ENCODE measurements around the gene COBLL1. TPM values are rescaled to one million over a fixed set of nuclear protein-coding genes. Genes with fewer than 3 reads are reported as not detected.
A peak's percentile ranks its signal among the peaks of the same experiment; 100 is the strongest.

Gene COBLL1
- total RNA-seq, 1 donor from 2014 or later: 1.0 TPM

DNA sequence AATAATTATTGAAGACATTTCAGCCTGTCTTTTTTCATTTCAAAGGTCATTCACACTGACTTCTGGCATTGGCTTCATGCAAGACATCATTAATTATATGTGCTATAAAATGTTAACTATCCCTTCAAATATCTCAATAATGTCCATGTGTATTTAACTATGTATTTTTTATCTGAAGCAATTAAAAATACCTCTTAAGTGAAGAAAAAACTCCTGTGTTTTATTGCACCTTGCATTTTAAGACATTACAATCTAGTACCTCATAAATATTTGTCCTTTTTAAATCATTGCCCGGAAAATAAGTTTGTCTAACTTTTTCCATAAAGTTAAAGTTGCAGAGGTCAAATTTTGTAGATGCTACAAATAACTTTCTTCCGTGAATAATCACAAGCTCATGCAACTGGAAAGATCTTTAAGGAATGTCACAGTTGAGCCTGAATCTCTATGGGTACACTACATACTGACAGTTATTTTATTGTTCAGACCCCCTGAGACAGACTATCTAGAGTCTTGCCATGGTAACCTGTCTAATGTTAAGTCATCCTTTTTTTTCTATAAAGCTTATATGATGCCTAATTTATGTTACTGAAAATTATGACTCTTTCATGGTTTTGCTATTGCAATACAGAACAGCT lies 38.4 kb upstream of the COBLL1 start:
- H3K27me3 ChIP-seq: no peaks in the 10 kb centered on the region
- no peaks in the 10 kb centered on the region for H3K79me2 ChIP-seq (ENCODE audit: low read depth)
- no peak for DNase-seq (ENCODE audit: low spot score)
- H3F3A ChIP-seq (ENCODE audit: low read depth): no peaks in the 10 kb centered on the region
- no peak overlapping the region for H3K27ac ChIP-seq
- no peak for TF ChIP-seq EZH2phosphoT487 (IDR thresholded peaks at IDR 0.05)
- no peak for TF ChIP-seq CTCF (IDR thresholded peaks at IDR 0.05)
- no peak for TF ChIP-seq EZH2 (IDR thresholded peaks at IDR 0.05)
- no peaks in the 10 kb centered on the region for H3K27me3 Mint-ChIP-seq (ENCODE audit: insufficient read depth, low read depth)
- peak overlapping the region; percentile 50 for H3K27ac Mint-ChIP-seq
- H3K9ac ChIP-seq: no peak overlapping the region
- H2AFZ ChIP-seq (replicated peaks): no peak overlapping the region
- H3K4me3 Mint-ChIP-seq: no peak overlapping the region
- no peaks in the 10 kb centered on the region for H3K9me3 ChIP-seq (ENCODE audit: low read depth)
- H3K4me2 ChIP-seq: no peak overlapping the region
- H3K4me1 ChIP-seq: peaks cover 12% of the 10 kb centered on the region
- peaks cover 14% of the 10 kb centered on the region for H3K4me1 Mint-ChIP-seq
- no peaks in the 10 kb centered on the region for H3K36me3 ChIP-seq
- no peak overlapping the region for H3K4me3 ChIP-seq
- H3K36me3 Mint-ChIP-seq: no peaks in the 10 kb centered on the region
- H4K20me1 ChIP-seq (ENCODE audit: low read depth): no peaks in the 10 kb centered on the region
- no peaks in the 10 kb centered on the region for H3K9me3 Mint-ChIP-seq

DNA sequence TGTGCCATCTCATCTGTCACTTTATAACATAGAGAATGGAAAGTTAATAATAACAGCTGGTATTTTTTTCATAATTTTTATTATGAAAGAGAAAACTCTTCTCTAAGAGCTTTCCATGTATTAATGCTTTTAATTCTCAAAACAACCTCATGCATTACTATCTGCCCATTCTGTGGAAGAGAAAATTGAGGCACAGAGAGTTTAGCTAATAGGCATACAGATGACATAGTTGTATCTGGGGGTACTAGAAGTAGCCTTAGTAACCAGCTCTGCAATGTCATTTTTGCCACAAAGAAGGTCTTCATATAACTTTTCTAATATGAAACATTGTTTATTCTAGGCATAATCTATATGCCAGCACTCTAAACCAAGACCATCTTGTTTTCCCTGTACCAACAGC lies 36.3 kb upstream of the COBLL1 start:
- Mint-ChIP-seq H3K27me3 (ENCODE audit: insufficient read depth, low read depth) (no peaks in the 10 kb centered on the region), H3K4me1 (peaks cover 14% of the 10 kb centered on the region), H3K27ac (no peak overlapping the region), H3K9me3 (no peaks in the 10 kb centered on the region), H3K4me3 (no peak overlapping the region), H3K36me3 (no peaks in the 10 kb centered on the region)
- no peaks in the 10 kb centered on the region for H4K20me1 ChIP-seq (ENCODE audit: low read depth)
- H2AFZ ChIP-seq (replicated peaks): no peak overlapping the region
- no peaks in the 10 kb centered on the region for H3K79me2 ChIP-seq (ENCODE audit: low read depth)
- no peaks in the 10 kb centered on the region for H3K27me3 ChIP-seq
- no peaks in the 10 kb centered on the region for H3K9me3 ChIP-seq (ENCODE audit: low read depth)
- no peak for TF ChIP-seq CTCF (IDR thresholded peaks at IDR 0.05)
- TF ChIP-seq EZH2phosphoT487 (IDR thresholded peaks at IDR 0.05): no peak
- TF ChIP-seq EZH2 (IDR thresholded peaks at IDR 0.05): no peak
- no peak overlapping the region for H3K27ac ChIP-seq
- no peak overlapping the region for H3K4me2 ChIP-seq
- no peaks in the 10 kb centered on the region for H3F3A ChIP-seq (ENCODE audit: low read depth)
- peaks cover 12% of the 10 kb centered on the region for H3K4me1 ChIP-seq
- H3K9ac ChIP-seq: no peak overlapping the region
- H3K4me3 ChIP-seq: no peak overlapping the region
- H3K36me3 ChIP-seq: no peaks in the 10 kb centered on the region
- no peak for DNase-seq (ENCODE audit: low spot score)

- Mint-ChIP-seq H3K36me3 (no peaks in the 10 kb centered on the region), H3K27ac (no peak overlapping the region), H3K4me1 (peaks cover 14% of the 10 kb centered on the region), H3K4me3 (no peak overlapping the region), H3K27me3 (ENCODE audit: insufficient read depth, low read depth) (no peaks in the 10 kb centered on the region), H3K9me3 (no peaks in the 10 kb centered on the region)
- Histone ChIP-seq H3K4me1 (peaks cover 12% of the 10 kb centered on the region), H3K36me3 (no peaks in the 10 kb centered on the region), H3K4me2 (no peak overlapping the region), H3K9ac (no peak overlapping the region), H3K27me3 (no peaks in the 10 kb centered on the region), H3K4me3 (no peak overlapping the region), H3K79me2 (ENCODE audit: low read depth) (no peaks in the 10 kb centered on the region), H2AFZ (replicated peaks) (no peak overlapping the region), H3K9me3 (ENCODE audit: low read depth) (no peaks in the 10 kb centered on the region), H3F3A (ENCODE audit: low read depth) (no peaks in the 10 kb centered on the region), H3K27ac (no peak overlapping the region), H4K20me1 (ENCODE audit: low read depth) (no peaks in the 10 kb centered on the region)
- DNase-seq (ENCODE audit: low spot score): no peak
- TF ChIP-seq EZH2phosphoT487 (IDR thresholded peaks at IDR 0.05): no peak
- no peak for TF ChIP-seq CTCF (IDR thresholded peaks at IDR 0.05)
- TF ChIP-seq EZH2 (IDR thresholded peaks at IDR 0.05): no peak
Measured at GRCh38 chr2:164877169-164877568, 35.5 kb upstream of the COBLL1 start.

Measured in neural progenitor cell (in vitro differentiated cells).